Calu3 (cell line): ENCODE data around the gene GNB1. TPM values are rescaled to one million over a fixed set of nuclear protein-coding genes. Genes with fewer than 3 reads are reported as not detected.

Experiments
- BruUV-seq: library from RNA; stranded (reverse); fragments of 400-500 nt; replicated peaks from 2 replicates; lab custom pipeline; 2021; lab: Mats Ljungman, UMichigan
- CTCF ChIA-PET: fragments of 300-600 bp; sonication (Branson Sonifier 250); formaldehyde crosslinking; loops from one replicate; lab custom pipeline; 2022; ENCODE audit warnings: antibody characterized with exemption; lab: Charles Lee
- DNase-seq: peaks from one replicate; pipeline ENCODE4 v3.0.0; 2022
- H3K27ac Mint-ChIP-seq: one replicate; pipeline ENCODE4 v1.8.0; 2022; ENCODE audit warnings: mixed read lengths; ENCODE audit not compliant: unreplicated experiment
- H3K27me3 Mint-ChIP-seq: one replicate; pipeline ENCODE4 v1.8.0; 2022; ENCODE audit warnings: mixed read lengths; ENCODE audit not compliant: unreplicated experiment
- H3K36me3 Mint-ChIP-seq: one replicate; pipeline ENCODE4 v1.8.0; 2022; ENCODE audit warnings: mild to moderate bottlenecking, moderate library complexity, mixed read lengths; ENCODE audit not compliant: insufficient read depth, unreplicated experiment
- H3K4me1 Mint-ChIP-seq: one replicate; pipeline ENCODE4 v1.8.0; 2022; ENCODE audit warnings: mild to moderate bottlenecking, low read depth, mixed read lengths; ENCODE audit not compliant: unreplicated experiment
- H3K4me3 Mint-ChIP-seq: one replicate; pipeline ENCODE4 v1.8.0; 2022; ENCODE audit warnings: mild to moderate bottlenecking, low read depth, moderate library complexity, mixed read lengths; ENCODE audit not compliant: unreplicated experiment
- H3K9me3 Mint-ChIP-seq: one replicate; pipeline ENCODE4 v1.8.0; 2022; ENCODE audit warnings: low read depth, mixed read lengths; ENCODE audit not compliant: unreplicated experiment
- CTCF ChIP-seq: fragments of 200-600 bp; IDR thresholded peaks from one replicate; pipeline ENCODE4 v1.8.0; 2022; ENCODE audit warnings: antibody characterized with exemption; ENCODE audit not compliant: unreplicated experiment
- intact Hi-C: fragments of 100-400 bp; cut with micrococcal nuclease; formaldehyde crosslinking; loops from one replicate; pipeline ENCODE4 v1.10.0; 2022; ENCODE audit not compliant: unreplicated experiment
- total RNA-seq: library from RNA; stranded (reverse); gene quantifications from 2 replicates; pipeline ENCODE4 v1.2.3, GENCODE V29; 2022

Gene GNB1
- total RNA-seq, 1 experiment from 2014 or later = 252 TPM

- Mint-ChIP-seq H3K36me3 (peaks cover 21% of the 10 kb centered on the region), H3K27me3 (no peaks in the 10 kb centered on the region), H3K4me3 (no peak overlapping the region), H3K4me1 (no peaks in the 10 kb centered on the region), H3K27ac (no peak overlapping the region), H3K9me3 (no peaks in the 10 kb centered on the region)
- no peak for TF ChIP-seq CTCF
- BruUV-seq = no TSS peak
- intact Hi-C loops = no loop called here
- CTCF ChIA-PET = no interaction called here
- no peak for DNase-seq
These were observed 65.7 kb downstream of the GNB1 start for GRCh38 chr1:1825217-1825616.

- no peak for TF ChIP-seq CTCF
- Mint-ChIP-seq H3K27me3 (no peaks in the 10 kb centered on the region), H3K27ac (no peak overlapping the region), H3K36me3 (peaks cover 21% of the 10 kb centered on the region), H3K4me3 (no peak overlapping the region), H3K4me1 (no peaks in the 10 kb centered on the region), H3K9me3 (no peaks in the 10 kb centered on the region)
- DNase-seq = no peak
- CTCF ChIA-PET = no interaction called here
- no TSS peak for BruUV-seq
- intact Hi-C loops = no loop called here
These were observed 71.1 kb downstream of the GNB1 start for GRCh38 chr1:1819762-1820161.

- peaks cover 22% of the 10 kb centered on the region for H3K36me3 Mint-ChIP-seq
- no peaks in the 10 kb centered on the region for H3K27me3 Mint-ChIP-seq
- no peak overlapping the region for H3K4me3 Mint-ChIP-seq
- CTCF ChIA-PET = no interaction called here
- DNase-seq = no peak
- BruUV-seq = no TSS peak
- no peak for TF ChIP-seq CTCF
- no peak overlapping the region for H3K27ac Mint-ChIP-seq
- H3K4me1 Mint-ChIP-seq = no peaks in the 10 kb centered on the region
- intact Hi-C loops = no loop called here
- no peaks in the 10 kb centered on the region for H3K9me3 Mint-ChIP-seq
These were observed 73.7 kb downstream of the GNB1 start for GRCh38 chr1:1817221-1817620.

- no peaks in the 10 kb centered on the region for H3K27me3 Mint-ChIP-seq
- H3K27ac Mint-ChIP-seq = peak overlapping the region; percentile 50
- no peak overlapping the region for H3K4me3 Mint-ChIP-seq
- DNase-seq = no peak
- TF ChIP-seq CTCF = no peak
- CTCF ChIA-PET = no interaction called here
- no peaks in the 10 kb centered on the region for H3K4me1 Mint-ChIP-seq
- no peaks in the 10 kb centered on the region for H3K9me3 Mint-ChIP-seq
- peaks cover 29% of the 10 kb centered on the region for H3K36me3 Mint-ChIP-seq
- intact Hi-C loops = no loop called here
- no TSS peak for BruUV-seq
These were observed 75.1 kb downstream of the GNB1 start for GRCh38 chr1:1815606-1816281.
